IMR-90 (cell line): ENCODE data around the gene OR2T33. TPM values are rescaled to one million over a fixed set of nuclear protein-coding genes. Genes with fewer than 3 reads are reported as not detected.
"Not testable (repeated sequence)": the region's sequence is repeated elsewhere in the genome, so short reads cannot be mapped to it uniquely, and the experiment has no call there.

Source experiments
- ATAC-seq: fragments of 200-7000 bp; cut with Tn5 transposase; 2 replicates; pipeline ENCODE4 v1.9.1; 2020; ENCODE audit warnings: low read depth, mild to moderate bottlenecking, moderate library complexity
- BruUV-seq: library from RNA; stranded (reverse); fragments of 400-500 nt; replicated peaks from 2 replicates; lab custom pipeline; 2021; lab: Mats Ljungman, UMichigan
- CTCF ChIA-PET: fragments of 300-600 bp; formaldehyde crosslinking; extraction: SDS; loops from one replicate; lab custom pipeline; 2021; ENCODE audit warnings: antibody characterized with exemption; lab: Yijun Ruan, JAX
- POLR2A ChIA-PET: fragments of 300-600 bp; sonication (Branson Sonifier 250); formaldehyde crosslinking; loops from one replicate; lab custom pipeline; 2022; ENCODE audit warnings: antibody characterized with exemption; ENCODE audit not compliant: unreplicated experiment; lab: Charles Lee
- DNase-seq: peaks from one replicate; pipeline ENCODE4 v3.0.0; 2013
- H2AFZ ChIP-seq: replicated peaks from 2 replicates; pipeline ENCODE3; 2013; ENCODE audit warnings: low read length, mild to moderate bottlenecking; ENCODE audit not compliant: poor library complexity
- H2AK5ac ChIP-seq: 2 replicates; pipeline ENCODE4 v1.6.1; 2013; ENCODE audit warnings: low read depth, low read length, inconsistent platforms
- H2AK9ac ChIP-seq: replicated peaks from 2 replicates; pipeline ENCODE3; 2013; ENCODE audit warnings: mild to moderate bottlenecking, low read depth, low read length, moderate library complexity; ENCODE audit not compliant: poor library complexity
- H2BK120ac ChIP-seq: 2 replicates; pipeline ENCODE4 v1.6.1; 2013; ENCODE audit warnings: low read depth, low read length, inconsistent platforms
- H2BK15ac ChIP-seq: 3 replicates; pipeline ENCODE4 v1.6.1; 2013; ENCODE audit warnings: low read depth, low read length, inconsistent platforms
- H2BK20ac ChIP-seq: 2 replicates; pipeline ENCODE4 v1.6.1; 2013; ENCODE audit warnings: low read depth, mild to moderate bottlenecking, inconsistent platforms, low read length, moderate library complexity
- H2BK5ac ChIP-seq: 2 replicates; pipeline ENCODE4 v1.6.1; 2013; ENCODE audit warnings: mild to moderate bottlenecking, low read depth, low read length, inconsistent platforms; ENCODE audit not compliant: poor library complexity, severe bottlenecking
- H3K14ac ChIP-seq: replicated peaks from 2 replicates; pipeline ENCODE4 v1.6.1; 2013; ENCODE audit warnings: low read depth, low read length, inconsistent platforms
- H3K18ac ChIP-seq: 2 replicates; pipeline ENCODE4 v1.6.1; 2013; ENCODE audit warnings: low read depth, low read length, control low read depth
- H3K23ac ChIP-seq: 2 replicates; pipeline ENCODE4 v1.6.1; 2013; ENCODE audit warnings: low read depth, low read length, inconsistent platforms
- H3K27ac ChIP-seq: 2 replicates; pipeline ENCODE4 v1.5.1; 2013; ENCODE audit warnings: mild to moderate bottlenecking, control low read depth, low read length; ENCODE audit not compliant: insufficient read depth
- H3K27me3 ChIP-seq: 2 replicates; pipeline ENCODE4 v1.6.1; 2013; ENCODE audit warnings: low read length; ENCODE audit not compliant: control insufficient read depth, insufficient read depth
- H3K36me3 ChIP-seq: 2 replicates; pipeline ENCODE4 v1.6.1; 2013; ENCODE audit warnings: low read length, mixed read lengths; ENCODE audit not compliant: control insufficient read depth, insufficient read depth
- H3K4ac ChIP-seq: 2 replicates; pipeline ENCODE4 v1.6.1; 2013; ENCODE audit warnings: low read depth, low read length, inconsistent platforms
- H3K4me1 ChIP-seq: 2 replicates; pipeline ENCODE4 v1.6.1; 2013; ENCODE audit warnings: low read length, mixed read lengths; ENCODE audit not compliant: control insufficient read depth, insufficient read depth
- H3K4me2 ChIP-seq: 2 replicates; pipeline ENCODE4 v1.6.1; 2013; ENCODE audit warnings: low read depth, mild to moderate bottlenecking, control low read depth, low read length, moderate library complexity
- H3K4me3 ChIP-seq: 2 replicates; pipeline ENCODE4 v1.5.1; 2013; ENCODE audit warnings: low read depth, mild to moderate bottlenecking, control low read depth, low read length, moderate library complexity; ENCODE audit not compliant: insufficient read depth
- H3K56ac ChIP-seq: 2 replicates; pipeline ENCODE4 v1.6.1; 2013; ENCODE audit warnings: low read length, inconsistent platforms; ENCODE audit not compliant: insufficient read depth; ENCODE audit errors: extremely low read depth
- H3K79me1 ChIP-seq, 2 experiments: 2 replicates each; pipeline ENCODE4 v1.6.1; 2013; ENCODE audit warnings: low read length in 2 of 2, inconsistent platforms in 1 of 2, low read depth in 1 of 2
- H3K9ac ChIP-seq: 2 replicates; pipeline ENCODE4 v1.6.1; 2013; ENCODE audit warnings: low read depth, low read length, control low read depth
- H3K9me1 ChIP-seq: 2 replicates; pipeline ENCODE4 v1.6.1; 2013; ENCODE audit warnings: low read length, inconsistent platforms; ENCODE audit not compliant: insufficient read depth
- H3K9me3 ChIP-seq: 2 replicates; pipeline ENCODE4 v1.6.1; 2013; ENCODE audit warnings: low read length; ENCODE audit not compliant: control insufficient read depth, insufficient read depth
- H4K20me1 ChIP-seq: 2 replicates; pipeline ENCODE4 v1.6.1; 2013; ENCODE audit warnings: low read length, inconsistent platforms; ENCODE audit not compliant: insufficient read depth
- H4K5ac ChIP-seq: 2 replicates; pipeline ENCODE4 v1.6.1; 2013; ENCODE audit warnings: mild to moderate bottlenecking, low read depth, low read length, control low read depth
- H4K8ac ChIP-seq, 2 experiments: 2 replicates each; pipeline ENCODE4 v1.6.1; 2013; ENCODE audit warnings: low read depth in 2 of 2, low read length in 2 of 2, control low read depth in 1 of 2, inconsistent platforms in 1 of 2
- H4K91ac ChIP-seq: 2 replicates; pipeline ENCODE4 v1.6.1; 2013; ENCODE audit warnings: low read depth, low read length, inconsistent platforms; ENCODE audit not compliant: insufficient read depth
- WGBS, 2 experiments: methylation state at CpG; one replicate each; pipeline versions ENCODE4 v1.1.5 to v1.1.7; 2013; ENCODE audit warnings: missing lambda C conversion rate in 2 of 2; ENCODE audit not compliant: insufficient read length in 1 of 2; ENCODE audit errors: extremely low coverage in 2 of 2; 5-methylcytosine and 5-hydroxymethylcytosine counted together
- dilution Hi-C: fragments of 300-500 bp; cut with HindIII; formaldehyde crosslinking; loops from one replicate; pipeline ENCODE4 v1.14.3; 2018; ENCODE audit warnings: low sequenced_read_pairs; ENCODE audit not compliant: unreplicated experiment
- in situ Hi-C: fragments of 300-500 bp; cut with MboI; formaldehyde crosslinking; loops from 3 replicates; pipeline ENCODE4 v1.14.3; 2019; ENCODE audit warnings: low sequenced_read_pairs, inconsistent platforms, mixed read lengths
- intact Hi-C: fragments of 100-400 bp; cut with micrococcal nuclease; formaldehyde crosslinking; loops from 2 replicates; pipeline ENCODE4 v1.10.0; 2022
- polyA plus RNA-seq, 3 experiments: library from polyadenylated mRNA; depleted of rRNA; stranded (reverse); fragments of >200 nt; gene quantifications; 2 replicates each; pipeline ENCODE4 v1.2.3, GENCODE V29; 2012; ENCODE audit warnings: low replicate concordance in 1 of 3
- total RNA-seq: library from RNA; depleted of rRNA; stranded (reverse); fragments of >200 nt; gene quantifications from 2 replicates; pipeline ENCODE4 v1.2.3, GENCODE V29; 2012

OR2T33 gene
- total and polyA plus RNA-seq, 2 of the 4 experiments (the other 2 are of a cell fraction) = not detected

GRCh38 chr1:248273225-248273624 lies 4.6 kb downstream of the OR2T33 start:
- H2BK15ac ChIP-seq, POLR2A ChIA-PET, H3K9me3 ChIP-seq, H4K5ac ChIP-seq, H3K4me3 ChIP-seq, H3K4ac ChIP-seq, H3K9me1 ChIP-seq, H3K27ac ChIP-seq, ATAC-seq, dilution Hi-C loops, H3K56ac ChIP-seq, H3K27me3 ChIP-seq, H2AK9ac ChIP-seq, H3K9ac ChIP-seq, H3K79me1 ChIP-seq, H3K4me2 ChIP-seq, H2BK20ac ChIP-seq, H3K4me1 ChIP-seq, H3K23ac ChIP-seq, H2BK120ac ChIP-seq, BruUV-seq, CTCF ChIA-PET, H2AK5ac ChIP-seq, H4K20me1 ChIP-seq, intact Hi-C loops, H4K91ac ChIP-seq, H2AFZ ChIP-seq, H3K14ac ChIP-seq, in situ Hi-C loops, DNase-seq, H4K8ac ChIP-seq, H2BK5ac ChIP-seq, H3K18ac ChIP-seq, H3K36me3 ChIP-seq: not testable (repeated sequence)
- no CpG with 5 or more reads among the region's 16 CpGs for WGBS, 2 experiments
